ENCODE measurements around the gene TOP3B. TPM values are rescaled to one million over a fixed set of nuclear protein-coding genes. Genes with fewer than 3 reads are reported as not detected.
"Not testable (repeated sequence)": the region's sequence is repeated elsewhere in the genome, so short reads cannot be mapped to it uniquely, and the experiment has no call there.

TOP3B gene
- total and polyA plus RNA-seq, 4 donors: 11.9 to 34.2 (median 23.0) TPM

GRCh38 chr22:21940521-21940920, 42.1 kb downstream of the TOP3B start:
- peaks cover 0 to 51% (median 26%) of the 10 kb centered on the region in 5 donors for H3K4me1 ChIP-seq (ENCODE audit: control insufficient read depth in 5 of 5, insufficient read depth in 5 of 5, low read length in 5 of 5)
- DNase-seq (no peak), ATAC-seq (ENCODE audit: insufficient read depth, low FRiP score) (no peak)
- H3K9me3 ChIP-seq (ENCODE audit: control insufficient read depth in 4 of 4, insufficient read depth in 3 of 4, low read length in 3 of 4): no peaks in the 10 kb centered on the region
- no peaks in the 10 kb centered on the region for H3K27me3 ChIP-seq (ENCODE audit: control insufficient read depth in 3 of 3, insufficient read depth in 3 of 3, low read length in 2 of 3)
- no peak overlapping the region for H3K9ac ChIP-seq (ENCODE audit: insufficient read depth in 1 of 2, low read length in 2 of 2)
- WGBS, 2 donors: 30 to 47% methylated on average over 3 of the region's 3 CpGs
- no peak overlapping the region for H3K4me3 ChIP-seq
- peak overlapping the region in 1 of 2 donors; percentile 81 for H3K27ac ChIP-seq (ENCODE audit: low read depth in 1 of 2, low read length in 1 of 2)
- H3K36me3 ChIP-seq (ENCODE audit: control insufficient read depth in 4 of 4, insufficient read depth in 4 of 4, low read length in 4 of 4): peaks cover 0 to 18% (median 6%) of the 10 kb centered on the region in 4 donors
- TF ChIP-seq CTCF (IDR thresholded peaks at IDR 0.05; ENCODE audit: control extremely low read depth, extremely low read depth): no peak

- Histone ChIP-seq H3K4me1 (ENCODE audit: control insufficient read depth in 5 of 5, insufficient read depth in 5 of 5, low read length in 5 of 5) (peaks cover 0 to 48% (median 26%) of the 10 kb centered on the region in 5 donors), H3K36me3 (ENCODE audit: control insufficient read depth in 4 of 4, insufficient read depth in 4 of 4, low read length in 4 of 4) (peaks cover 0 to 12% (median 3%) of the 10 kb centered on the region in 4 donors), H3K27ac (ENCODE audit: low read depth in 1 of 2, low read length in 1 of 2) (peak overlapping the region; percentile 81 to 98)
- H3K9me3 ChIP-seq (ENCODE audit: control insufficient read depth in 4 of 4, insufficient read depth in 3 of 4, low read length in 3 of 4); H3K27me3 ChIP-seq (ENCODE audit: control insufficient read depth in 3 of 3, insufficient read depth in 3 of 3, low read length in 2 of 3); H3K9ac ChIP-seq (ENCODE audit: insufficient read depth in 1 of 2, low read length in 2 of 2); DNase-seq; ATAC-seq (ENCODE audit: insufficient read depth, low FRiP score); H3K4me3 ChIP-seq: not testable (repeated sequence)
- WGBS, 2 donors: 71 to 73% methylated on average over 5 of the region's 5 CpGs
Measured at GRCh38 chr22:21939935-21940334, 42.7 kb downstream of the TOP3B start.

GRCh38 chr22:21939461-21939913, 43.1 kb downstream of the TOP3B start:
- peak overlapping the region; percentile 81 to 98 for H3K27ac ChIP-seq (ENCODE audit: low read depth in 1 of 2, low read length in 1 of 2)
- peak in 1 of 3 donors; percentile 30 for DNase-seq

GRCh38 chr22:21938906-21939305, 43.7 kb downstream of the TOP3B start:
- no peaks in the 10 kb centered on the region for H3K27me3 ChIP-seq (ENCODE audit: control insufficient read depth in 3 of 3, insufficient read depth in 3 of 3, low read length in 2 of 3)
- peaks cover 0 to 8% (median 1%) of the 10 kb centered on the region in 4 donors for H3K36me3 ChIP-seq (ENCODE audit: control insufficient read depth in 4 of 4, insufficient read depth in 4 of 4, low read length in 4 of 4)
- no peak overlapping the region for H3K9ac ChIP-seq (ENCODE audit: insufficient read depth in 1 of 2, low read length in 2 of 2)
- no peak overlapping the region for H3K4me3 ChIP-seq
- no peak for DNase-seq
- H3K27ac ChIP-seq (ENCODE audit: low read depth in 1 of 2, low read length in 1 of 2): peak overlapping the region; percentile 81 to 98
- ATAC-seq (ENCODE audit: insufficient read depth, low FRiP score): no peak
- no peak for TF ChIP-seq CTCF (IDR thresholded peaks at IDR 0.05; ENCODE audit: control extremely low read depth, extremely low read depth)
- no peaks in the 10 kb centered on the region for H3K9me3 ChIP-seq (ENCODE audit: control insufficient read depth in 4 of 4, insufficient read depth in 3 of 4, low read length in 3 of 4)
- peaks cover 0 to 39% (median 26%) of the 10 kb centered on the region in 5 donors for H3K4me1 ChIP-seq (ENCODE audit: control insufficient read depth in 5 of 5, insufficient read depth in 5 of 5, low read length in 5 of 5)
- WGBS, 2 donors: 71 to 73% methylated on average over 11 of the region's 11 CpGs

More at GRCh38 chr22:21939461-21939913, 43.1 kb downstream of the TOP3B start:
- TF ChIP-seq CTCF (IDR thresholded peaks at IDR 0.05; ENCODE audit: control extremely low read depth, extremely low read depth): no peak
- WGBS, 2 donors: 20 to 46% methylated on average over 10 of the region's 10 CpGs
- no peaks in the 10 kb centered on the region for H3K9me3 ChIP-seq (ENCODE audit: control insufficient read depth in 4 of 4, insufficient read depth in 3 of 4, low read length in 3 of 4)
- H3K4me3 ChIP-seq: no peak overlapping the region
- H3K4me1 ChIP-seq (ENCODE audit: control insufficient read depth in 5 of 5, insufficient read depth in 5 of 5, low read length in 5 of 5): peaks cover 0 to 44% (median 26%) of the 10 kb centered on the region in 5 donors
- ATAC-seq (ENCODE audit: insufficient read depth, low FRiP score): no peak
- H3K27me3 ChIP-seq (ENCODE audit: control insufficient read depth in 3 of 3, insufficient read depth in 3 of 3, low read length in 2 of 3): no peaks in the 10 kb centered on the region
- peaks cover 0 to 10% (median 3%) of the 10 kb centered on the region in 4 donors for H3K36me3 ChIP-seq (ENCODE audit: control insufficient read depth in 4 of 4, insufficient read depth in 4 of 4, low read length in 4 of 4)
- H3K9ac ChIP-seq (ENCODE audit: insufficient read depth in 1 of 2, low read length in 2 of 2): no peak overlapping the region

All from lung (tissue), 12 donors.